ENCODE results near the gene CPE. TPM values are rescaled to one million over a fixed set of nuclear protein-coding genes. Genes with fewer than 3 reads are reported as not detected.

Gene CPE
- total RNA-seq, 1 donor, result 6.9 TPM

- no peak overlapping the region for H3K4me2 ChIP-seq (ENCODE audit: insufficient read depth, low read length)
- no peaks in the 10 kb centered on the region for H3K36me3 ChIP-seq (ENCODE audit: insufficient read depth, low read length)
- H3K4me3 ChIP-seq (ENCODE audit: insufficient read depth, low read length), result no peak overlapping the region
- peaks cover 3% of the 10 kb centered on the region for H3K4me1 ChIP-seq (ENCODE audit: insufficient read depth, low read length)
- TF ChIP-seq CTCF (IDR thresholded peaks at IDR 0.05; ENCODE audit: extremely low read depth, low read depth, low read length), result no peak
- no peaks in the 10 kb centered on the region for H3K27me3 ChIP-seq (ENCODE audit: insufficient read depth, low read length)
- DNase-seq (ENCODE audit: insufficient read length, low spot score, missing footprints), result no peak
- no peaks in the 10 kb centered on the region for H3K79me2 ChIP-seq (ENCODE audit: insufficient read depth, low read length)
- H2AFZ ChIP-seq (ENCODE audit: low read length), result no peak overlapping the region
- no peak overlapping the region for H3K27ac ChIP-seq (ENCODE audit: low read depth, low read length)
- H4K20me1 ChIP-seq (ENCODE audit: insufficient read depth, low read length), result no peaks in the 10 kb centered on the region
- H3K9me3 ChIP-seq (ENCODE audit: low read depth, low read length), result no peaks in the 10 kb centered on the region
Observed at GRCh38 chr4:165398570-165398969, 19.8 kb downstream of the CPE start.

GRCh38 chr4:165402375-165402774 is 23.6 kb downstream of the CPE start:
- Histone ChIP-seq H3K79me2 (ENCODE audit: insufficient read depth, low read length) (no peaks in the 10 kb centered on the region), H3K9me3 (ENCODE audit: low read depth, low read length) (no peaks in the 10 kb centered on the region)
- TF ChIP-seq CTCF (IDR thresholded peaks at IDR 0.05; ENCODE audit: extremely low read depth, low read depth, low read length), result no peak

GRCh38 chr4:165403048-165403447 is 24.2 kb downstream of the CPE start:
- H3K27ac ChIP-seq (ENCODE audit: low read depth, low read length), result no peak overlapping the region
- no peaks in the 10 kb centered on the region for H3K9me3 ChIP-seq (ENCODE audit: low read depth, low read length)
- H3K4me2 ChIP-seq (ENCODE audit: insufficient read depth, low read length), result no peak overlapping the region
- no peaks in the 10 kb centered on the region for H4K20me1 ChIP-seq (ENCODE audit: insufficient read depth, low read length)
- H3K36me3 ChIP-seq (ENCODE audit: insufficient read depth, low read length), result no peaks in the 10 kb centered on the region
- H2AFZ ChIP-seq (ENCODE audit: low read length), result no peak overlapping the region
- H3K79me2 ChIP-seq (ENCODE audit: insufficient read depth, low read length), result no peaks in the 10 kb centered on the region
- H3K4me1 ChIP-seq (ENCODE audit: insufficient read depth, low read length), result no peaks in the 10 kb centered on the region
- no peak for TF ChIP-seq CTCF (IDR thresholded peaks at IDR 0.05; ENCODE audit: extremely low read depth, low read depth, low read length)
- H3K4me3 ChIP-seq (ENCODE audit: insufficient read depth, low read length), result no peak overlapping the region
- no peaks in the 10 kb centered on the region for H3K27me3 ChIP-seq (ENCODE audit: insufficient read depth, low read length)
- DNase-seq (ENCODE audit: insufficient read length, low spot score, missing footprints), result no peak

More at GRCh38 chr4:165402375-165402774, 23.6 kb downstream of the CPE start:
- H3K4me1 ChIP-seq (ENCODE audit: insufficient read depth, low read length), result no peaks in the 10 kb centered on the region
- H2AFZ ChIP-seq (ENCODE audit: low read length), result no peak overlapping the region
- H3K36me3 ChIP-seq (ENCODE audit: insufficient read depth, low read length), result no peaks in the 10 kb centered on the region
- no peak for DNase-seq (ENCODE audit: insufficient read length, low spot score, missing footprints)
- H3K27me3 ChIP-seq (ENCODE audit: insufficient read depth, low read length), result no peaks in the 10 kb centered on the region
- H3K4me2 ChIP-seq (ENCODE audit: insufficient read depth, low read length), result no peak overlapping the region
- H3K4me3 ChIP-seq (ENCODE audit: insufficient read depth, low read length), result no peak overlapping the region
- H3K27ac ChIP-seq (ENCODE audit: low read depth, low read length), result no peak overlapping the region
- no peaks in the 10 kb centered on the region for H4K20me1 ChIP-seq (ENCODE audit: insufficient read depth, low read length)

GRCh38 chr4:165403637-165404036 is 24.8 kb downstream of the CPE start:
- no peak for TF ChIP-seq CTCF (IDR thresholded peaks at IDR 0.05; ENCODE audit: extremely low read depth, low read depth, low read length)
- DNase-seq (ENCODE audit: insufficient read length, low spot score, missing footprints), result no peak
- Histone ChIP-seq H3K4me3 (ENCODE audit: insufficient read depth, low read length) (no peak overlapping the region), H3K79me2 (ENCODE audit: insufficient read depth, low read length) (no peaks in the 10 kb centered on the region), H4K20me1 (ENCODE audit: insufficient read depth, low read length) (no peaks in the 10 kb centered on the region), H3K4me2 (ENCODE audit: insufficient read depth, low read length) (no peak overlapping the region), H3K27ac (ENCODE audit: low read depth, low read length) (no peak overlapping the region), H3K9me3 (ENCODE audit: low read depth, low read length) (no peaks in the 10 kb centered on the region), H2AFZ (ENCODE audit: low read length) (no peak overlapping the region), H3K36me3 (ENCODE audit: insufficient read depth, low read length) (no peaks in the 10 kb centered on the region), H3K27me3 (ENCODE audit: insufficient read depth, low read length) (no peaks in the 10 kb centered on the region), H3K4me1 (ENCODE audit: insufficient read depth, low read length) (no peaks in the 10 kb centered on the region)

Data from osteoblast (primary cell).